Adipose tissue (tissue), 3 donors: Measurements from ENCODE around the gene ZNF581. TPM values are rescaled to one million over a fixed set of nuclear protein-coding genes. Genes with fewer than 3 reads are reported as not detected.

Experiments used
- H3K27ac ChIP-seq: one replicate; pipeline ENCODE4 v1.5.1; 2013; ENCODE audit warnings: low read depth, low read length
- WGBS, 3 donors: extraction: QIAGEN DNeasy Blood & Tissue Kit; methylation state at CpG; one replicate each; pipeline ENCODE4 v1.1.7; 2013; 5-methylcytosine and 5-hydroxymethylcytosine counted together
- polyA plus RNA-seq, 3 donors: library from polyadenylated mRNA; stranded (reverse); fragments of 200-250 nt; gene quantifications; one replicate each; pipeline ENCODE4 v1.2.3, GENCODE V29; 2013
- donor health status: healthy with polysubstance abuse.
- donor health status: Bipolar disorder and iron deficiency.
- donor health status: healthy.

Gene ZNF581
- polyA plus RNA-seq, 3 donors = 14.3 to 24.5 (median 18.1) TPM

- 95 to 97% (median 96%) methylated on average over 59 to 60 of the region's 60 CpGs for WGBS, 3 donors
Measured at GRCh38 chr19:55684946-55685681, 41.7 kb downstream of the ZNF581 start.

DNA sequence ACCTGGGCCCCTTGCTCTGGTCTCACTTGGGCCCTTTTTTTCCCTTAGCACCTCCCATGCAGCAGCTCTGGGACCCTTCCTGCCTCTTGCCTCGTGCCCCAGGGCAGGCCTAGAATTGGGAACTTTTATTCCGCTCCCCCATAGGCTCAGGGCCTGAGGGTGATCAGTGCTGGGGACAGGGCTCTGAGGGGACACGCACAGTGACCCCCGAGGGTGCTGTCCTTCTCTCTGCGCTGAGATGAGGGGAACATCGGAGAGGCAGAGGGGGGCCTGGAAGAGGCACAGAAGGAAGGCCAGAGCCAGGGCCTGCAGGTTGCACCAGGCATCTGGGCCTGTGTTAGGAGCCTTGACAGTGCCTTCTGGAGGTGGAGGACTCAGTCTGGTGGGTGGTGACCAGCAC, 42.3 kb downstream of the ZNF581 start:
- WGBS, 3 donors = 89 to 93% (median 93%) methylated on average over 4 to 6 of the region's 6 CpGs
- H3K27ac ChIP-seq = no peak overlapping the region

More at GRCh38 chr19:55684946-55685681, 41.7 kb downstream of the ZNF581 start:
- no peak overlapping the region for H3K27ac ChIP-seq

- WGBS, 3 donors = 87 to 88% (median 87%) methylated on average over 28 to 29 of the region's 29 CpGs
- H3K27ac ChIP-seq = no peak overlapping the region
Measured at GRCh38 chr19:55686311-55687050, 43.0 kb downstream of the ZNF581 start.

GRCh38 chr19:55687281-55688201, 44.1 kb downstream of the ZNF581 start:
- no peak overlapping the region for H3K27ac ChIP-seq

GRCh38 chr19:55688422-55689218, 45.2 kb downstream of the ZNF581 start:
- no peak overlapping the region for H3K27ac ChIP-seq
- 68 to 75% (median 75%) methylated on average over 23 to 27 of the region's 27 CpGs for WGBS, 3 donors

More at GRCh38 chr19:55687281-55688201, 44.1 kb downstream of the ZNF581 start:
- 83 to 94% (median 88%) methylated on average over 19 to 22 of the region's 22 CpGs for WGBS, 3 donors

- WGBS, 3 donors = 92 to 94% (median 93%) methylated on average over 28 to 35 of the region's 35 CpGs
- no peak overlapping the region for H3K27ac ChIP-seq
Measured at GRCh38 chr19:55689411-55690108, 46.1 kb downstream of the ZNF581 start.

GRCh38 chr19:55690109-55690768, 46.8 kb downstream of the ZNF581 start:
- H3K27ac ChIP-seq = no peak overlapping the region
- WGBS, 3 donors = 94 to 98% (median 95%) methylated on average over 20 to 25 of the region's 25 CpGs

- H3K27ac ChIP-seq = no peak overlapping the region
- WGBS, 3 donors = 90 to 95% (median 91%) methylated on average over 31 of the region's 31 CpGs
Measured at GRCh38 chr19:55690769-55691545, 47.5 kb downstream of the ZNF581 start.

GRCh38 chr19:55691561-55692481, 48.4 kb downstream of the ZNF581 start:
- no peak overlapping the region for H3K27ac ChIP-seq
- WGBS, 3 donors = 89 to 94% (median 93%) methylated on average over 27 to 31 of the region's 31 CpGs

DNA sequence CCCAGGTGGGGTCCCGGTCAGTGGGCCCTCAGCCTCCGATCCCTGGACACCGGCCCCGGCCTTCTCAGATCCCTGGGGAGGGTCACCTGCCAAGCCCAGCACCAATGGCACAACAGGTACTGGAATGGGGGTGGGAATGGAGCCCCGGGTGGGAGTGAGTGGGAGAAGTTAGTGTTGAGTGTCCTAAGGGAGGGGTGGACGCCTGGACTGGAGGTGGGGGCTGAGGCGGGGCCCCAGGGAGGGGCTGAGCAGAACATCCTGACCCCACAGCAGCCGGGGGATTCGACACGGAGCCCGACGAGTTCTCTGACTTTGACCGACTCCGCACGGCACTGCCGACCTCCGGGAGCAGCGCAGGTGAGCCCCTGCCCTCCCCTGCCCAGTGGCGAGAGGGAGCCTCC, 49.2 kb downstream of the ZNF581 start:
- 87 to 97% (median 94%) methylated on average over 14 to 19 of the region's 19 CpGs for WGBS, 3 donors
- no peak overlapping the region for H3K27ac ChIP-seq

DNA sequence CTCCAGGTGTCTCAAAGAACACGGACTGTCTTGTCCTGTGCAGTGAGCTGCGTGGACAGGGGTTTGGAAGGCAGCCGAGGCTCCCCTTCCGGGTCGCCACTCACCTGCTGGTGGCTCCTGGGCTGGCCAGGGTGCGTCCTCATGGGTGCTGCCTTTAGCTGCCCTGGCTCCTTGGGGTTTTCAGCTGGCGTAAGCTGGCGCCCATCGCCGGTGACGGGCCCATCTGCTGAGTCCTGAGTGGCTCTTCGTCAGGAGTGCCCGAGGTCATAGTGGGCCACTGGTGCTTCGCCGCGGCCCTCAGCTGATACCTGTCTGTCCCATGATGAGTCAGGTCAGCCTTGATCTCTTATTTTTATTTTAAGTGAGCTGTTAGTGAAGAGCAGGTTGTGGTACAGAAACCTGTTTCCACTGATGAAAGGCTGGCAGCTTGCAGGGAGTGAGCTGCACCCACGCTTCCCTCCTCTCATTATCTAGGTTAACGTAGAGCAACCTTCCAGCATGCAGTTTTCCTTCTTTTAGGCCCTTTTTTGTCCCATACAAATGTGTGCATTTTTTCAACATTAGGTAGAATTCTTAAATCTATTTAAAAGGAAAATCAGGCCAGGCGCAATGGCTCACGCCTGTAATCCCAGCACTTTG, 50.0 kb downstream of the ZNF581 start:
- 94 to 96% (median 96%) methylated on average over 20 of the region's 20 CpGs for WGBS, 3 donors
- H3K27ac ChIP-seq = no peak overlapping the region

DNA sequence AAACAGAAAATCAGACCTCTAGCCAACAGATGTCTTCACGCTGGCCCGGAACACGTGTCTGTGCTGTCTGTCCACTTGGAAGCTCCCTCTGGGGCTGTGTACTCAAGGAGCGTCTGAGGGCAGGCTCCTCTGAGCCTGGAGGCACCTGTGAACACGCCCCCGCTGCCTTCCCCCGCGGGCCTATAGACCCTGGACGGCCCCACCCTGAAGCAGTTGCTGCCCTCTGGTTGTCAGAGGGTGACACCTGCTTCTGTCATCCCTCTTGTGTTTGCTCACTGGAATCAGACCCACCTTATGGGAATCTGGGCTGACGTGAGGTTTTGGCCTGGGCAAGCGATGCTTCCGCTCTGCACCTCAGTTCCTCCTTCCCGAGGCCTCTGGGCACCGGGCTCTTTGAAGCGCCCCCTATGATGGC, 50.8 kb downstream of the ZNF581 start:
- no peak overlapping the region for H3K27ac ChIP-seq
- 84 to 88% (median 88%) methylated on average over 15 of the region's 15 CpGs for whole genome bisulfite sequencing, 3 donors

GRCh38 chr19:55694656-55695491, 51.4 kb downstream of the ZNF581 start:
- no peak overlapping the region for H3K27ac ChIP-seq
- 92 to 95% (median 94%) methylated on average over 28 to 37 of the region's 37 CpGs for WGBS, 3 donors
